GM20431 (cell line): Measurements from ENCODE around the gene EPS8L2.

Experiments used
- in situ Hi-C: fragments of 300-500 bp; cut with MseI, MboI; formaldehyde crosslinking; loops from one replicate; pipeline ENCODE4 v1.15.0; 2020; ENCODE audit warnings: low sequenced_read_pairs; ENCODE audit not compliant: unreplicated experiment

The EPS8L2 gene

DNA sequence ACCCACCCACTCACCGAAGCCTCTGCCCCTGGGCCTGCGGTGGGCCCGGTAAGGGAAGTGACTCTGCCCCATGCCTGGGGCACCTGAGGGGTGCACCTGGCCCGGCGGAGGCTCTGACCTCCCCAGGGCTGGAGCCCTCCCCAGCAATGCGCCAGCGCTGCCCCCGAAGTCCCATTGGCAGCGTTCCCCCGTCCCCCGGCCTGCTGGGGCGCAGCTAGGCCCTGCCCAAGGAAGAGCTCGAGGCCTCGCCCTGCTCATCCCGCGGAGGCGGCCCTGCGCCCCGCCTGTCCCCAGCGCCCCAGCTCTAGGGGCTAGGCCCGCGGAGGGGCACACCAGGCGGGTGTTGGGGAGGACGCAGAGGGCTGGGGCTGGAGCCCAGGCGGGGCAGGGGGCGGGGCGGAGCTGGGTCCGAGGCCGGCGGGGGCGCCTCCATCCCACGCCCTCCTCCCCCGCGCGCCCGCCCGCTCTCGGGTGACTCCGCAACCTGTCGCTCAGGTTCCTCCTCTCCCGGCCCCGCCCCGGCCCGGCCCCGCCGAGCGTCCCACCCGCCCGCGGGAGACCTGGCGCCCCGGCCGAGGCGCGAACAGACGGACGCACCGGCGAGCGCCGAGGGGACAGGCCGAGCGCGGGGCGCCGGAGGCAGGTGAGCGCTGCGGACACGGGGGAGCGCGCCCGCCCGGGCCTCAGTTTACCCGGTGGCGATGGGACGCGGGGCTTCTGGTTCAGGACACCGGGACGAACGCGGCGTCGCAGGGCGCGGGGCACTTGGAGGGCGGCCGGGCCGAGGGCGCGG, at the start of gene EPS8L2:
EPS8L2 (plus strand) TSS at position 586 of the 793 bp plus-strand sequence. CDS start 3,177 bp downstream, outside the sequence.
- in situ Hi-C loops, result no loop called here

DNA sequence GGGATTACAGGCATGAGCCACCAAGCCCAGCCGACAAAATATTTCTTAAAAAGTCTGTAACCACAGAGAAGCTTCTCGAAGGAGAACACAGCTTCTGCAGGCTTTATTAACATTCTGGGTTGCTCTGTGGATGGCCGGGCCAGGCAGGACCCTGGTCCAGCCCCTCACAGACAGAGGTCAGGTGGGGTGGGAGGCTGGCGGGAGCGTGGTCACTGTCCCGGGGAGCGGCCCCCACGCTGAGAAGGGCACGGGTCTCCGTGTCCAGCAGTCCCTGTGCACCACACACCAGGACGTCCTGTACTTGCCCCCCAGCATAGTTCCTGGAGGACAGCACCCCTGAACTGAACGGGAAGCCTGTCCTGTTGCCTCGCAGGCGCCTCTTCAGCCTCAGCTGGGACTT, 49.6 kb upstream of the EPS8L2 start:
- in situ Hi-C loops, result no loop called here

DNA sequence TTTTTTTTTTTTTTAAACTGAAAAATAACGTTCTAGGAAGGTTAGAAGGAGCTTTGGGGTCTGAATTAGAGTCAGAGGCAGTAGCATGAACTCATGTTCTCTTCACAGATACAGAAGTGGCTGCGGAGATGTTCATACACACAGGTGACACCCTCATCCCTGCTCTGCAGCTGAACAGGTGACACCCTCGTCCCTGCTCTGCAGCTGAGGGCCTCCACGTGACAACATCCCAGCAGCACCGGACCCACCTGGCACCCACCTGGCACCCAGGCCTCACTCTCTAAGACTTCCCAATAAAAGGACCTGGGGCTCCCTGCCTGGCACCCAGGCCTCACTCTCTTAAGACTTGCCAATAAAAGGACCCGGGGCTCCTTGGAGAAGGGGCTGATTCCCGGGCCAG, 49.2 kb upstream of the EPS8L2 start:
- in situ Hi-C loops, result no loop called here

DNA sequence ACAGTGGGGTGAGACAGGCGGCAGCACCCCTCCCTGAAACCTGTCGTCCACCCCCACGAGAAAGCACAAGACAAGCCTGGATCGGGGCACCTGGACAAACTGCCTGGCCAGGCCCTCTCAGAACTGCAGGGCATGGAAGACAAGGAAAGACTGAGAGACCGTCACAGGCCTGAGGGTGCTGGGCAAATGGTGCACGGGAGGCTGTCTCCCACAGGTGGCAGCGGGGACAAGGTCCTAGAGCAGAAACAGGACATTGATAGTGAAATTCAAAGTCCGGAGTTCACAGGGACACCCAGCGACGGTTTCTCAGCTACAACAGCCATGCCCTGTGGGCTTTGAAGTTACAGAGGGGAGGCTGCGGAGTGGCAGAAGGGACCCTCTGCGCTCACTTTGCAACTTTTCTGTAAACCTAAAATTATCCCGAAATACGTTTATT, 48.3 kb upstream of the EPS8L2 start:
- in situ Hi-C loops, result no loop called here

DNA sequence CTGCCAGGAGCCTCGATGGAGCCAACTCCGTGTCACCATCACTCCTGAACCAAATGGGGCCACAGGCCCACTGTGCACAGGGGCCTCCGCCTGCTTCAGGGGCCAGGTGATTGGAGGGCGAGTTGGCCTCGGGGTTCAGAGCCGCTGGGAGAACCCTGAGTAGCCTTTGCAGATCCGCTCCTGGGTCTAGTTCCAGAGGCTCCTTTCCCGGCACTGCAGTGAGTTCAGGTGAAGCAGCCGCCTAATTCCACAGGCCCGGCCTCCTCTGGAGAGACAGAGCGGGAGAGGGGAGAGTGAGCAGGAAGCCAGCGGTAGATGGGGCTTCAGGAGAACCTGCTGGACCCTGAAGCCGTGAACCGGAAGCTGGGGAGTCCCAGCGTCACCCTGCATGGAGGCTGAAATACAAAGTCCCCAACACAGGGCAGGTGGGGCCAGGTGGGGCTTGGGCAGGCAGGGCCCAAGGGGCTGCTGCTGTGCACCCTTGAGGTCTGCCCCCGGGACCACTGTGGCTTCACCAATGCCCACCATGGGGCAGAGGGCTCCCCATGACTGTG, 46.4 kb upstream of the EPS8L2 start:
- in situ Hi-C loops, result no loop called here

DNA sequence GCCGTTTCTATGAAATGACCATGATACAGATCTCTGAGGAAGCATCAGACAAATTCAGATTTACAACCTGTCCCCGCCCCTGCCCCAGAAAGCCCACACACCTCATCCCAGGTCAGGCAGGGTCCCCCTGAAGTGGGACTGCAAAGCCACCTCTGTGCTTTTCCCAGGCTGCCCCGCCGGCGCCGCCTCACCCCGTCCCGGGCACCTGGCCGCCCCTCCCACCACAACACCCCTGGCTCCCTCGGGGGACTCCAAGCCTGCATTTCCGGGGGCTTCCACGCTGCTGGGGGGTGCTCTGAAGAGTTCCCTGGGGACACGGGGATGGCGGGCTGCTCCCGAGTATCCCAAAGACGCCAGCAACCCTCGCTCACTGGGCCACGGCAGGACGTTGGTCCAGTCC, 45.8 kb upstream of the EPS8L2 start:
- in situ Hi-C loops, result no loop called here

DNA sequence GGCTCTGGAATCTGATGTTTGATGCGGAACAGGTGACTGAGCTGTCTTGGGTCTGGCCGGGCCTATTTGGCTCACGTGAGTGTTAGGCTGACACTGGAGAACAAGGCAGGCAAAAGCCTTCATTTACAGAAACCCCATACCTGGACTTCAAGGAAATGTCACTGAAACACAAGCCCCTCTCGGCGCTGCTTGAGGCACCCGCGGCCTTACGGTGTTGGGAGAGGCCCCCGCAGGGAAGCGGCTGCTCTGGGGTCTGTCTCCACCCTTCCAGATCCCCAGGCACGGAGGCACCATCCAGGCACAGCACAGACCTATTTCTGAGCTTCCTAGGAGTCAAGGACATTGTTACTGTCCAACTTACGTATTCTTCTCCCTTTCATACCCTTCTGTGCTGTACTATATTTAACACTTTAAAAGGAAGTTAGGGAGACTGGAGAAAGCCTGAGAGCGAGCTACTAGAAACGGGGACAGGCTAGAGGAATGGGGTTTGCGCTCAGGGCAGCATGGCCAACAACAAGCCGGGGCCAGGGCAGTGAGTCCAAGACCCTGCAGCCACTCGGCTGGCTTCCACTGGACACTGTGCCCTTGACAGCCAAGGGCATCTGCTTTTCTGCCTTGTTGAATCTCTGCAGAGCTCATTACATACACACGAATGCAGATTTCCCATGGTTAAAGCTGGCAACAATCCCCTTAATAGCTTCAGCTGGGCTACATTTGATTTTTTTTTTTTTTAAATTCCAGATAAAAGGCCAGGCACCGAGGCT, 45.2 kb upstream of the EPS8L2 start:
- in situ Hi-C loops, result no loop called here

DNA sequence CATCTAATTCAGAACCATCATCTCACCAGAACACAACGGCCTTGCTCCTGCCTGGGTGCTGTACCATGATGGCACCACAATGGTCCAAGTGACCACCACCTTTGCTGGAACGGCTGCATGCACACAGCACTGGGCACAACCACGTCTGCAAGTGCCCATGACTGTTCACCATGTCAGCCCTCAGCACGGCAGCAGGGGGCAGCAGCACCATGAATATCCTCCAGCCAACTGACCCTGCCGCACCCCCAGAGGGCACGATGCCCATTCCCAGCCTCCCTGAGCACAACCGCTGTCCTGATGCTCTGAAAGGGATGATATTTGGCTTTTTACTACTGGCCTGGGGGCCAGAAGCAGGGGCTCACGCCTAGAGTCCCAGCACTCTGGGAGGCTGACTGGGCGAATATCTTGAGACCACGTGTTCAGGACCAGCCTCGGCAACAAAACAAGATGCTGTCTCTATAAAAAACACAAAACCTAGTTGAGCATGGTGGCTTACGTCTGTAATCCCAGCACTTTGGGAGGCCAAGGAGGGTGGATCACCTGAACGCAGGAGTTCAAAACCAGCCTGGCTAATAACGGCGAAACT, 43.2 kb upstream of the EPS8L2 start:
- in situ Hi-C loops, result no loop called here

DNA sequence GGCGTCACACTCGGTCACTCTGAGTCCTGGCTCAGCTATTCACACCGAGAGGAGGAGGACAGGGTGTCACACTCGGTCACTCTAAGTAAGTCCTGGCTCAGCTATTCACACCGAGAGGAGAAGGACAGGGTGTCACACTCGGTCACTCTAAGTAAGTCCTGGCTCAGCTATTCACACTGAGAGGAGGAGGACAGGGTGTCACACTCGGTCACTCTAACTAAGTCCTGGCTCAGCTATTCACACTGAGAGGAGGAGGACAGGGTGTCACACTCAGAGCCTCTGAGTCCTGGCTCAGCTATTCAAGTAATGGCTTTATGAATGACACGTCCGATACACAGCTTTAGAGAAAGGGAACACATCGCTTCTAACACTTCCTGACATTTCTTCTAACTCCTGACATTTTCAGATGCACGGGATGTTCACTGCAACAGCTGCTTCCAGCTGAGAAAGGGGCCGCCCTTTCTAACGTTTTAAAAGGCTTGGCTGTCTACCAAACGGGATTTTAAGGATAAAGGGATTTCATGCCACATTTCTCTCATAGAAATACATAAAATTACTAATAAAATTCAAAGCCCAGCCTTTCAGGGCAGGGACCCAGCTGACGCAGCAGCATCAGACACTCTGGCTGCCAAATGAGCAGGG, 40.8 kb upstream of the EPS8L2 start:
- in situ Hi-C loops, result no loop called here

DNA sequence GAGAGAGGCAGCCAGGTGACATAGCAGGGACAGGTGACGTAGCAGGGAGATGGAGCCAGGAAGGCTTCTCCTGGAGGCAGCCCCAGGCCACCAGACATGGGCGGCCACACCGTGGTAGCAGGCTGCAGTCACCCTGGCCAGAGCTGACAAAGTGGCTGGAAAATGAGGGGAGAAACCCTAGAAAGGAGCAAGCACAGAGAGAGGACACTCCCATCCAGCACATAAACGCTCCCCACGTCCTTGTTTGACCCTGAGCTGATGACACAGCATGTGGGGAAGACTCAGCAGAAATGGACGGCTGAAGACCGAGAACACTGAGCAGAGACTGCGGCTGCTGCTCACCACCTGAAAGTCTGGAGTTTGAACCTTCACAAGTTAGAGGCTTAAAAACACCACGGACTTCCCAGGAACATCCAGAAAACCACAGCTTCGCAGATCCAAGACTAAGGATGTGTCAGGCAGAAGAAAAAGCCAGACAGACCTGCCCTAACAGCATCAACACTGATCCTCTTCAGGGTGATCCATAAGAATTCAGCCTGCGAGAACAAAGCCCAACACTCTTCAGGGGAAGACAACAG, 40.2 kb upstream of the EPS8L2 start:
- in situ Hi-C loops, result no loop called here

DNA sequence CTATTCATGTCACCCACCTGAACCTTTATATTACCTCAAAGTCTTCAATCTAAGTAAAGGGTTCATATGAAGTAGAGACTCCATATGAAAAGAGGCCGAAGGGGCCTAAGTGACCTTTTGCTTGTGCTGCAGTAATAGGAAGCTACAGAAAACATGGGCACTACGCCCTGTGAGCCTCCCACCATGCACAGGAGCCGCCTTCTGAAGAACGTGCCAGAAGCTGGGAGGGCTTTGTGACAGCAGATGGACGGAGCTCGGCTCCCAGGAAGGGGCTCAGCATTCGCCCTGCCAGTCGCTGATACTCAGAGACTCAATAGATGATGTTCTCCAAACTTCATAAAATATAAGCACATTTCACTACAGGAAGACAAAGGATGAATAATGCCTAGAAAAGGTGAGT, 32.2 kb upstream of the EPS8L2 start:
- in situ Hi-C loops, result no loop called here

DNA sequence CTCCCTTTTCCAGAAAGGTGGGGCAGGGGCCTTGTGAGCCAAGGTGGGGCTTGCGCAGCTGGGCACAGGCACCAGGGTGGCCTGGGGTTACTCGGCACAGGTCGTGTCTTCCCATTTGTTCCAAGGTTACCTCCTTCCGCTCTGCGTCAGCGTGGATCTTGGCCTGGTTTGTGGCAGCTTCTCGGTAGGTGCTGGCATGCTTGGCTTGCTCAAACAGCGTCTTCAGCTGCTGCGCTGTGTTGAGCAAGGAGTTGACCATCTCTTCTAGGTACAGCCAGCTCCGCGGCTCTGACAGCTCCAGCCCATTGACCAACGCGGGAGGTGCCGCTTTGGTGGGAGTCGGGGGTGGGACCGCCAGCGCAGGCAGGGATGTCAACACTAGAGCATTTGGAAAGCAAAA, 31.6 kb upstream of the EPS8L2 start:
- in situ Hi-C loops, result no loop called here

DNA sequence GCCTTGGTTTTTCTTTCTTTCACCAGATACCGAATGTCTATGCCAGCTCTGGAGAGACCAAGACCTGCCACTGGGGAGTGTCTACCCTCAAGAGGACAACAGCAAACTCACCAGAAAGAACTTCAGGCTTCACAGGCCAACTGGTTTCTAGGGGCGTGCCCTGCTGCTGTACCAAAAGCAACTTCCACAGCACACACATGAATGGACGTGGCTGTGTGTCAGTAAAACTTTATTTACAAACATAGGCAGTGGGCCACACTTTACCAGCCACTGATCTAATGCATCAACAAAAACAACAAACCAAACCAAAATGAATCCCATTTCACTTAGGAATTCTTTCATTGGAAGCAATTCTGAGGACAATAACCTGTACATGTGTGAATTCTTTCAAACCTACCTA, 27.7 kb upstream of the EPS8L2 start:
- in situ Hi-C loops, result no loop called here

DNA sequence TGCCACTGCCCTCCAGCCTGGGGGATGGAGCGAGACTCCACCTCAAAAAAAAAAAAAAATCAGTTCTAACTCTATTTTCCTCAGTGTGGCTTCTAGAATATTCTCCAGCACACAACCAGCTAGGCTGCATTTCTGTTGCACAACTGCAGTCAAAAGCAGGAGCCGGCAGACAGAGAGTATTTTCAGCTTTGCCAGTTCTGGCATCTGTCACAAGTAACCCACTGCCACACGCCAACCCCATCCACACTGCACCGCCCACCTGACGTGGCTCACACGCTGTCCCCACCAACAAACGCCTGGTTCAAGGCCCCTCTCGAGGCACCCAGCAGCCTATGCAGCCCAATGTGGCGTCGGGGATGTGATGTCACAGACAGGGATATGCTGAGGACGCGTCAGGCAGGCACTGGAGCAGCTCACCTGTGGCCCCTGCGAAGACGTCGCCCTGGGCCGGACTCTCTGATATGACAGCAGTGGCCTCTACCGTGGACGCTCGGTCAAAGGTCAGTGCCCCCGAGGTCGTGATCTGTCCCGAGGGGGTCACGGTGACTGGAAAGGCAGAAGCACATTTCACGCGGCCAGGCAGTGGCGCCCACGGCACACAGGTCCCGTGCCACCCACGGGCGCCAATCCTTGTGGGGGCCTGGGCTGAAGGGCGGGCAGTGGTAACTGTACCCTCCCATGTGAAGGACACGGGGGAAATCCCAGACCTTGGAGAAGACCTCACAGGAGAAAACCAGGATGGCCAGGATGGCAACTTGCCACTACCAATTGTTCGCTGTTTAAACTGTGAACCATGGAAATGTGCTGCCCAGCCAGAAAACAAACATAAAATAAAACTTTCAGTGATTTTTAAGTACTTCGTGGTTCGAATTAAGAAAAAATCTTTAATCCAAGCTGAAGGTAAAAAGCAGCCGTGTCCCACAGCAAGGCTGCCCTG, 26.5 kb upstream of the EPS8L2 start:
- in situ Hi-C loops, result no loop called here

DNA sequence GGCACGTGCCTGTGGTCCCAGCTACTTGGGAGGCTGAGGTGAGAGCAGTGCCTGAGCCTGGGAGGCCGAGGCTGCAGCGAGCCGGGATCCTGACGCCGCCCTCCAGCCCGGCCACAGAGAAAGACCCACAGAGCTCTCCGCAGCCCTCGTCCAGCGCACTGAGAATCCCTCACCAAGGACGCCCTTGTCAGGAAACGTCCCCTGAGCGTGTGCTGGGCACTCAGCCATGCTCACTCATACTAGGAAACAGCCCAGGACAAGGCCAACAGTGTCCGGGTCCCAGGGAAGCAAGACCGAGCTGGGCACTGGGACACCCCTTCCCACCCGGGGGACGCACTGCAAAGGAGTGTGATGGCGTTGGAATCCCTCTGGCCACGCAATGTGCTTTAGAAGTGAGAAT, 25.6 kb upstream of the EPS8L2 start:
- in situ Hi-C loops, result no loop called here

DNA sequence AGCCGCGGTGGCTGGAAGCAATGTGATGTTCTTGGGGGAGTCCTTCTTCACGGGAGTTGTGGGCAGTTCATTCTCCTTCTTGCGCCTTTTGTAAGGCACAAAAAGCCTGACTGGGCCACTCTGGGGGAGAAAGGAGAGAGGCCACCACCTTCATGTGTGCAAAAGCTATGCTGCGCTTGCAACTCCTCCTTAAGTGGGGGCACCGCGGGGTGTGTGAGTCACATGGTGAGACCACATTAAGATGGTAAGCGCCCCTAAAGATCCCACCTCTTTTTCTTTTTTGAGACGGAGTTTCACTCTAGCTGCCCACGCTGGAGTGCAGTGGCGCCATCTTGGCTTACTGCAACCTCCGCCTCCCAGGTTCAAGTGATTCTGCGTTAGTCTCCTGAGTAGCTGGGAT, 25.1 kb upstream of the EPS8L2 start:
- in situ Hi-C loops, result no loop called here

DNA sequence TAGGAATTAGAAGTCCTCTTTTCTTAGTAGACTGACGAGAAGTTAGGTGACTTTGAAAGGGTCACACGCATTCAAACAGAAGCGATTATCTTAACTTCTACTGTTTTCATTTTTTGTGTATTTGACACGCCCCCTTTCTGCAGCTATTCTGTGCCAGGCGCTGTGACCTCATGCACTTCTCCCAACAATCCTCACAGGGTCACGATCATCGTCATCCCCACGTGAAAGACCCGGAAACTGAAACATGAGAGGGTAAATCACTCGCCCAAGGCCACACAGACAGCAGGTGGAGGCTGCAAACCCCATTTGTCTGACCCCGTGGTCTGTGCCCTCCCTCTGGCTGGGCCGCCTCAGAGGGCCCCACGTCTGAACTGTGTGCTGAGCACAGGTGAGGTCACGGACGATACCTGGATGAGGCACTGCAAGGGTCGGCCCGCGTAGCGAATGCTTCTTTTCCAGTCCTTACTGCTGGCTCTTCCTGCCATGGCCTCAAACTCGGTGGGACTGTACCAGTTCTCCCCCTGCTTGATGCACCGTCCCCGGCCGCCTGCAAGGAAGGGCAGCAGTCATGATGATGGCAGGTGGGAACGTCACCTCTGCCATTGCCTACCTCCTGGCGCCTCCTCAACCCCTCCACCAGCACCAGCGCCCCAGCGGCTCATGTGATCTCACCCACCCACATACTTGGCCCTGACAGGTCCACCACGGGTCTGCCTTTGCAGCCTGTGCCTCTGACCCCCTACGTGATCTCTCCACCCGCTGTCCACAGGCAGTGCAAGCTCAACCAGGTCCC, 19.4 kb upstream of the EPS8L2 start:
- in situ Hi-C loops, result no loop called here

DNA sequence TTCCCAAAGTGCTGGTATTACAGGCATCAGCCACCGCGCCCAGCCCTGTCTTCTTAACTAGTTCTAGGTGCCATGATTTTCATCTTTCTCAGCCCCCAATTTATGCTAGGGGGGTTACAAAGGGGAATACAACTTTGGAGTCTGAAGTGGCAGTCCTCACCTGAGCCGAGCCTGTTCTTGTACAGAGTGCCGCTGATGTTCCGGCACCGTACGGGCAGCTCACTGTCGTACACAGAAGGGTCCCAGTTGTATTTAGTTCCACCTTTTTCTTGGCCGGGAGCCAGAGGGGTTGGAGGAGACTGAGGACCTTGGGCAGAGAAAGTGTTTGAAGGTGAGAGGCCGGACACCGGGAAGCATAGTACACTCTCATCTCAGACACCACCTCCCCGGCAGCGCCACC, 18.3 kb upstream of the EPS8L2 start:
- in situ Hi-C loops, result no loop called here
